ENCODE data around the gene ADAMTS16. TPM values are rescaled to one million over a fixed set of nuclear protein-coding genes. Genes with fewer than 3 reads are reported as not detected.

ADAMTS16 gene
- total RNA-seq, 1 experiment from 2014 or later: 0.28 TPM

DNA sequence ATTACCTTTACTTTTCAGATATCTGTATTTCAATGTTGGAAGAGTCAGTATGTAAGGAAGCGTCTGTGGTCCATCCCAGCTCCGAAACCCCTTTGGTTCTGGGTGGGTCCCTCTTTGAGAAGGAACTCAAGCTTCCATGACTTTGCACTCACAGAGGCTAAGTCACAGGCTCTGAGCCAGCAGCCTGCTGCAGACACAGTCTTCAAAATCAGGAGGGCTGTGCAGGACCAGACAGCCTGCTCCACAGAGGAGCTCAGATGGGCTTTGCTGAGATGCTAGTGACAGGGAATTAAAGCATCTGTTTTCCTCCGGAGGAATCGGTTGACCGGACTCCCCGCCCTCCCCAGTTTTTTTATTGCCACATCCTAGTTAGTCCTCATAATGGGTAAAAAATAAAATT lies 155.9 kb downstream of the ADAMTS16 start:
- Histone ChIP-seq H3K27ac (ENCODE audit: low read depth, low read length, poor library complexity, severe bottlenecking) (no peak overlapping the region), H3K4me1 (ENCODE audit: insufficient read depth, low read length, poor library complexity, severe bottlenecking) (no peaks in the 10 kb centered on the region), H3K9me3 (ENCODE audit: low read depth, low read length, poor library complexity, severe bottlenecking) (no peaks in the 10 kb centered on the region), H3K36me3 (ENCODE audit: insufficient read depth, low read length, poor library complexity, severe bottlenecking) (no peaks in the 10 kb centered on the region), H3K4me3 (ENCODE audit: low read depth, low read length, poor library complexity, severe bottlenecking) (no peak overlapping the region), H3K27me3 (replicated peaks; ENCODE audit: insufficient read depth, low read depth, low read length, poor library complexity) (no peaks in the 10 kb centered on the region)
- intact Hi-C loops (cut with micrococcal nuclease; ENCODE audit: unreplicated experiment): no loop called here
- POLR2A ChIA-PET (ENCODE audit: low non-redundant PET): no interaction called here
- TF ChIP-seq CTCF (conservative IDR thresholded peaks at IDR 0.05; ENCODE audit: low read depth, low read length) (no peak), EZH2 (IDR thresholded peaks at IDR 0.05; ENCODE audit: borderline replicate concordance, low read depth, low read length, poor library complexity, severe bottlenecking) (no peak)
- CTCF ChIA-PET: no interaction called here
- BruUV-seq (replicated peaks): no TSS peak
- DNase-seq (ENCODE audit: low spot score): no peak

- no TSS peak for BruUV-seq (replicated peaks)
- ChIA-PET CTCF (no interaction called here), POLR2A (ENCODE audit: low non-redundant PET) (no interaction called here)
- H3K36me3 ChIP-seq (ENCODE audit: insufficient read depth, low read length, poor library complexity, severe bottlenecking): no peaks in the 10 kb centered on the region
- H3K4me3 ChIP-seq (ENCODE audit: low read depth, low read length, poor library complexity, severe bottlenecking): no peak overlapping the region
- DNase-seq (ENCODE audit: low spot score): no peak
- H3K27me3 ChIP-seq (replicated peaks; ENCODE audit: insufficient read depth, low read depth, low read length, poor library complexity): no peaks in the 10 kb centered on the region
- intact Hi-C loops (cut with micrococcal nuclease; ENCODE audit: unreplicated experiment): no loop called here
- H3K27ac ChIP-seq (ENCODE audit: low read depth, low read length, poor library complexity, severe bottlenecking): no peak overlapping the region
- no peaks in the 10 kb centered on the region for H3K9me3 ChIP-seq (ENCODE audit: low read depth, low read length, poor library complexity, severe bottlenecking)
- H3K4me1 ChIP-seq (ENCODE audit: insufficient read depth, low read length, poor library complexity, severe bottlenecking): no peaks in the 10 kb centered on the region
- TF ChIP-seq CTCF (conservative IDR thresholded peaks at IDR 0.05; ENCODE audit: low read depth, low read length) (no peak), EZH2 (IDR thresholded peaks at IDR 0.05; ENCODE audit: borderline replicate concordance, low read depth, low read length, poor library complexity, severe bottlenecking) (no peak)
Measured at GRCh38 chr5:5297432-5298067, 157.4 kb downstream of the ADAMTS16 start.

DNA sequence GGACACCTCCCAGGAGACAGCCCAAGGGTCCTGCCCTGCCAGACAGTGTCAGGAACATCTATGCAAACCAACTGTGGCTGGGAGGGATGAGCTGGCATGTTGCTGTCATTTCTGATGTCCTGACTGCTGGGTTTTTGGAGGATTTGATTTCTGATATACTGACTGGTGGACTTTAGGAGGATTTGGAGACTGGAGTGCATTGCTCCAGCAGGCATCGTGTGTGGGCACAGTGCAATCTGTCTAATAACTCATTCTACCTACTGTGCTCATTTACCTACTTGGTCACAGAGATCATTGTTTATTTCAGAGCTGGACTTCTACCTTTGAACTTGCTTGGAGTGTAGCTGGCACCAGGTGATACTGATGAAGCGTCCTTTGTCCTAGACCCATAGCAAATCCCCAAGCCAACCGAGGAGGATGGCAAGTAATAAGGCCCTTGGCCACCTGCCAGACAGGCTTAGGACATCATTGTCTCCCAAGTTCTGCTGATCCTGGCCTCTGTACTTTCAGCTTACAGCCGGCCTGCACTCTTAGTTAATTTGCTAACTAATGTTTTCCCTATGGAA lies 158.0 kb downstream of the ADAMTS16 start:
- Histone ChIP-seq H3K4me3 (ENCODE audit: low read depth, low read length, poor library complexity, severe bottlenecking) (no peak overlapping the region), H3K4me1 (ENCODE audit: insufficient read depth, low read length, poor library complexity, severe bottlenecking) (no peaks in the 10 kb centered on the region), H3K9me3 (ENCODE audit: low read depth, low read length, poor library complexity, severe bottlenecking) (no peaks in the 10 kb centered on the region), H3K27me3 (replicated peaks; ENCODE audit: insufficient read depth, low read depth, low read length, poor library complexity) (no peaks in the 10 kb centered on the region), H3K27ac (ENCODE audit: low read depth, low read length, poor library complexity, severe bottlenecking) (no peak overlapping the region), H3K36me3 (ENCODE audit: insufficient read depth, low read length, poor library complexity, severe bottlenecking) (no peaks in the 10 kb centered on the region)
- POLR2A ChIA-PET (ENCODE audit: low non-redundant PET): no interaction called here
- intact Hi-C loops (cut with micrococcal nuclease; ENCODE audit: unreplicated experiment): no loop called here
- CTCF ChIA-PET: no interaction called here
- TF ChIP-seq CTCF (conservative IDR thresholded peaks at IDR 0.05; ENCODE audit: low read depth, low read length) (no peak), EZH2 (IDR thresholded peaks at IDR 0.05; ENCODE audit: borderline replicate concordance, low read depth, low read length, poor library complexity, severe bottlenecking) (no peak)
- no peak for DNase-seq (ENCODE audit: low spot score)
- no TSS peak for BruUV-seq (replicated peaks)
